B cell (primary cell): ENCODE data around the gene TNNT3. TPM values are rescaled to one million over a fixed set of nuclear protein-coding genes. Genes with fewer than 3 reads are reported as not detected.

Source experiments
- ATAC-seq: fragments of 200-7000 bp; cut with Tn5 transposase; one replicate; pipeline ENCODE4 v1.10.0; 2021; ENCODE audit warnings: low read depth, mild to moderate bottlenecking, moderate number of reproducible peaks, moderate library complexity
- CTCF ChIA-PET: fragments of 350-600 bp; sonication (Branson Sonifier 250); formaldehyde crosslinking; loops from one replicate; lab custom pipeline; 2021; ENCODE audit warnings: antibody characterized with exemption, inconsistent platforms; lab: Charles Lee
- POLR2A ChIA-PET: fragments of 350-600 bp; sonication (Branson Sonifier 250); formaldehyde crosslinking; loops from one replicate; lab custom pipeline; 2021; ENCODE audit warnings: antibody characterized with exemption; lab: Charles Lee
- DNase-seq: peaks from one replicate; pipeline ENCODE4 v3.0.0; 2013
- H2AFZ ChIP-seq: 2 replicates; pipeline ENCODE4 v1.6.1; 2012; ENCODE audit warnings: mild to moderate bottlenecking, low read depth, low read length; ENCODE audit not compliant: insufficient read depth, poor library complexity, severe bottlenecking
- H3K27ac ChIP-seq, 2 donors: 1 replicate in 1 of 2; 2 replicates in 1 of 2; pipeline ENCODE4 v1.5.1; 2012 to 2013; ENCODE audit warnings: low read length in 2 of 2, mild to moderate bottlenecking in 2 of 2, moderate library complexity in 1 of 2
- H3K27me3 ChIP-seq, 4 experiments: fragments of 200-600 bp in 1 of 4; sonication (generic) in 1 of 4; replicated peaks in 1 of 4; 1 replicate in 2 of 4; 2 replicates in 2 of 4; pipeline versions ENCODE4 v1.6.1 to v1.7.0; 2013 to 2016; ENCODE audit warnings: low read length in 3 of 4, mild to moderate bottlenecking in 2 of 4, mixed read lengths in 1 of 4, moderate library complexity in 1 of 4; ENCODE audit not compliant: insufficient read depth in 4 of 4, control insufficient read depth in 3 of 4; ENCODE audit errors: control extremely low read depth in 1 of 4
- H3K36me3 ChIP-seq, 2 experiments: replicated peaks in 1 of 2; 1 replicate in 1 of 2; 2 replicates in 1 of 2; pipeline versions ENCODE4 v1.6.1 to v1.7.1; 2013; ENCODE audit warnings: low read length in 1 of 2; ENCODE audit not compliant: insufficient read depth in 2 of 2, control insufficient read depth in 1 of 2; ENCODE audit errors: control extremely low read depth in 1 of 2, extremely low read depth in 1 of 2
- H3K4me1 ChIP-seq, 2 donors: fragments of 200-600 bp in 1 of 2; sonication (generic) in 1 of 2; 1 replicate in 1 of 2; 2 replicates in 1 of 2; pipeline versions ENCODE4 v1.5.1 to v1.6.1; 2013 to 2017; ENCODE audit warnings: low read length in 2 of 2; ENCODE audit not compliant: control insufficient read depth in 2 of 2, insufficient read depth in 2 of 2
- H3K4me2 ChIP-seq: replicated peaks from 2 replicates; pipeline ENCODE3; 2012; ENCODE audit warnings: mild to moderate bottlenecking, low read depth, low read length; ENCODE audit not compliant: poor library complexity, severe bottlenecking
- H3K4me3 ChIP-seq, 5 experiments: fragments of 200-600 bp in 1 of 5; sonication (generic) in 1 of 5; 1 replicate in 3 of 5; 2 replicates in 2 of 5; pipeline versions ENCODE4 v1.5.1 to v1.7.0; 2011 to 2016; ENCODE audit warnings: low read length in 4 of 5, mild to moderate bottlenecking in 4 of 5, low read depth in 2 of 5, control low read depth in 1 of 5, moderate library complexity in 1 of 5; ENCODE audit not compliant: insufficient read depth in 1 of 5; ENCODE audit errors: control extremely low read depth in 1 of 5, extremely low read depth in 1 of 5
- H3K79me2 ChIP-seq: fragments of 200-600 bp; sonication (generic); one replicate; pipeline ENCODE4 v1.6.0; 2016; ENCODE audit warnings: low read length; ENCODE audit not compliant: control insufficient read depth, insufficient read depth
- H3K9ac ChIP-seq: fragments of 200-600 bp; sonication (generic); 2 replicates; pipeline ENCODE4 v1.6.1; 2017; ENCODE audit warnings: mild to moderate bottlenecking, low read length, moderate library complexity
- H3K9me3 ChIP-seq, 3 donors: one replicate each; pipeline versions ENCODE4 v1.6.1 to v1.7.1; 2013; ENCODE audit warnings: low read length in 2 of 3; ENCODE audit not compliant: control insufficient read depth in 2 of 3, insufficient read depth in 1 of 3; ENCODE audit errors: control extremely low read depth in 1 of 3
- H4K20me1 ChIP-seq: 2 replicates; pipeline ENCODE4 v1.6.0; 2012; ENCODE audit warnings: mild to moderate bottlenecking, low read length; ENCODE audit not compliant: insufficient read depth, control insufficient read depth, poor library complexity, severe bottlenecking
- H3K27ac Mint-ChIP-seq: one replicate; pipeline ENCODE4 v1.8.0; 2021; ENCODE audit warnings: mixed read lengths
- H3K27me3 Mint-ChIP-seq: one replicate; pipeline ENCODE4 v1.8.0; 2021; ENCODE audit warnings: mixed read lengths
- H3K4me1 Mint-ChIP-seq: one replicate; pipeline ENCODE4 v1.8.0; 2021; ENCODE audit warnings: mixed read lengths
- H3K4me3 Mint-ChIP-seq: one replicate; pipeline ENCODE4 v1.8.0; 2021; ENCODE audit warnings: mixed read lengths
- H3K9me3 Mint-ChIP-seq: one replicate; pipeline ENCODE4 v1.8.0; 2022; ENCODE audit warnings: mixed read lengths; ENCODE audit not compliant: insufficient read depth
- EZH2 ChIP-seq: IDR thresholded peaks from 2 replicates; pipeline ENCODE4 v1.6.1; 2012; ENCODE audit warnings: borderline replicate concordance, low read depth, mild to moderate bottlenecking, moderate library complexity, low read length; ENCODE audit not compliant: insufficient read depth, poor library complexity, severe bottlenecking
- WGBS: methylation state at CpG from one replicate; pipeline ENCODE4 v1.1.5; 2013; ENCODE audit warnings: missing lambda C conversion rate; ENCODE audit not compliant: insufficient coverage; 5-methylcytosine and 5-hydroxymethylcytosine counted together
- intact Hi-C: fragments of 100-400 bp; cut with micrococcal nuclease; formaldehyde crosslinking; loops from one replicate; pipeline ENCODE4 v1.10.0; 2022
- polyA plus RNA-seq: library from polyadenylated mRNA; depleted of rRNA; stranded (reverse); fragments of >200 nt; gene quantifications from 2 replicates; pipeline ENCODE4 v1.2.3, GENCODE V29; 2012
- total RNA-seq, 2 donors: library from RNA; stranded (reverse); fragments of 120-200 nt in 1 of 2; gene quantifications; 1 replicate in 1 of 2; 2 replicates in 1 of 2; pipeline versions ENCODE4 v1.2.3 to v1.2.4, GENCODE V29; 2013 to 2022
- TF ChIP-seq, protein P1 (sequence below): fragments of 200-600 bp; IDR thresholded peaks from one replicate; pipeline ENCODE4 v1.8.0; 2022; ENCODE audit warnings: antibody characterized with exemption, mild to moderate bottlenecking

Gene TNNT3
- total and polyA plus RNA-seq, 2 donors (not counting 1 experiment from before 2014, with no cell fraction given): 2.5 to 10.0 TPM

DNA sequence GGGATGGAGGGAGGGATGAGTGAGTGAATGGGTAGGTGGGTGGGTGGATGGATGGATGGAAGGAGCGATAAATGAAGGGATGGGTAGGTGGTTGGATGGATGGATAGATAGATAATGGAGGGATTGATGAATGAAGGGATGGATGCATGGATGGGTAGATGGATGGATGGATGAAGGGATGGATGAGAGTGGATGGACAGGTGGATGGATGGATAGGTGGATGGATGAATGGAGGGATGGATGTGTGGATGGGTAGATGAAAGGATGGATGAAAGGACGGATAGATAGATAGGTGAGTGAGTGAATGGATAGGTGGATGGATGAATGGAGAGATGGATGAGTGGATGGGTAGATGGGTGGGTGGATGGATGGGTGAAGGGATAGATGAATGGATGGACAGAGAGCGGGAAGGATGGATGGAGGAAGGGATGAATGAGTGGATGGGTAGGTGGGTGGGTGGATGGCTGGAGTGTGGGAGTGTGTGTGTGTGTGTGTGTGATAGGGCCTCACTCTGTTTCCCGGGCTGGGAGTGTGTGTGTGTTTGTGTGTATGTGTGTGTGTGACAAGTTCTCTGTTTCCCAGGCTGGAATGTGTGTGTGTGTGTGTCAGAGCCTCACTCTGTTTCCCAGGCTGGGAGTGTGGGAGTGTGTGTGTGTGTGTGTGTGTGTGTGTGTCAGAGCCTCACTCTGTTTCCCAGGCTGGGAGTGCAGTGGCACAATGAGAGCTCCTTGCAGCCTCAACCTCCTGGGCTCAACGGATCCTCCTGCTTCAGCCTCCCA, 25.7 kb upstream of the TNNT3 start:
- peaks cover 0 to 8% of the 10 kb centered on the region in 2 experiments for H3K36me3 ChIP-seq
- POLR2A ChIA-PET: no interaction called here
- ATAC-seq (no peak), DNase-seq (no peak)
- intact Hi-C loops: no loop called here
- no peak overlapping the region for H3K4me3 Mint-ChIP-seq
- no peak overlapping the region for H3K9ac ChIP-seq
- H3K4me1 ChIP-seq: peaks cover 38 to 42% of the 10 kb centered on the region in 2 donors
- no peak overlapping the region for H3K27ac ChIP-seq
- no peaks in the 10 kb centered on the region for H3K79me2 ChIP-seq
- peaks cover 40% of the 10 kb centered on the region for H3K4me1 Mint-ChIP-seq
- H3K9me3 ChIP-seq: no peaks in the 10 kb centered on the region
- H3K27ac Mint-ChIP-seq: peak overlapping the region; percentile 7
- no peak overlapping the region for H3K4me3 ChIP-seq
- H3K9me3 Mint-ChIP-seq: no peaks in the 10 kb centered on the region
- H3K27me3 Mint-ChIP-seq: no peaks in the 10 kb centered on the region
- CTCF ChIA-PET: no interaction called here
- no peak overlapping the region for H3K4me2 ChIP-seq
- 96% methylated on average over 4 of the region's 5 CpGs for WGBS
- no peak for TF ChIP-seq EZH2
- TF ChIP-seq, protein P1, sequence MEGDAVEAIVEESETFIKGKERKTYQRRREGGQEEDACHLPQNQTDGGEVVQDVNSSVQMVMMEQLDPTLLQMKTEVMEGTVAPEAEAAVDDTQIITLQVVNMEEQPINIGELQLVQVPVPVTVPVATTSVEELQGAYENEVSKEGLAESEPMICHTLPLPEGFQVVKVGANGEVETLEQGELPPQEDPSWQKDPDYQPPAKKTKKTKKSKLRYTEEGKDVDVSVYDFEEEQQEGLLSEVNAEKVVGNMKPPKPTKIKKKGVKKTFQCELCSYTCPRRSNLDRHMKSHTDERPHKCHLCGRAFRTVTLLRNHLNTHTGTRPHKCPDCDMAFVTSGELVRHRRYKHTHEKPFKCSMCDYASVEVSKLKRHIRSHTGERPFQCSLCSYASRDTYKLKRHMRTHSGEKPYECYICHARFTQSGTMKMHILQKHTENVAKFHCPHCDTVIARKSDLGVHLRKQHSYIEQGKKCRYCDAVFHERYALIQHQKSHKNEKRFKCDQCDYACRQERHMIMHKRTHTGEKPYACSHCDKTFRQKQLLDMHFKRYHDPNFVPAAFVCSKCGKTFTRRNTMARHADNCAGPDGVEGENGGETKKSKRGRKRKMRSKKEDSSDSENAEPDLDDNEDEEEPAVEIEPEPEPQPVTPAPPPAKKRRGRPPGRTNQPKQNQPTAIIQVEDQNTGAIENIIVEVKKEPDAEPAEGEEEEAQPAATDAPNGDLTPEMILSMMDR: no peak
- H3K27me3 ChIP-seq: no peaks in the 10 kb centered on the region
- H4K20me1 ChIP-seq: peaks cover 48% of the 10 kb centered on the region
- H2AFZ ChIP-seq: no peak overlapping the region

DNA sequence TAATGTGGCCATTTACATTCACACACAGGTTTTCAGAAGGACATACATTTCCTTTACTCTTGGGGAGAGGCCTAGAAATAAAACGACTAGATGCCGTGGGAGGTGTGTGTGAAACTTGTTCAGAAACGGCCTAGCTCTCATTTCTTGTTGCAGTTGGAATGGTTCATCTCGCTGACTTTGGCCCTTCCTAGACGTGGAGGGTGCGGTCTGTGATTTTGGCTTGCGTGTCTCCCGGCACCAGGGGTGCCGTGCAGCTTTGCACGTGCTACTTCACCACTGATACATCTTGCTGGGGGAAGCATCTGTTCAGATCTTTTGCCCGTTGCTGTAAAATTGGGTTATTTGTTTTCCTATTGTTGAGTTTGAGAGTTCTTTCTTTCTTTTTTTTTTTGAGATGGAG, 24.7 kb upstream of the TNNT3 start:
- no peak for TF ChIP-seq EZH2
- TF ChIP-seq, protein P1: no peak
- H3K27me3 ChIP-seq: peaks cover 0 to 5% (median 2%) of the 10 kb centered on the region in 4 experiments
- intact Hi-C loops: no loop called here
- Mint-ChIP-seq H3K27ac (no peak overlapping the region), H3K4me1 (peaks cover 34% of the 10 kb centered on the region), H3K9me3 (no peaks in the 10 kb centered on the region), H3K4me3 (no peak overlapping the region), H3K27me3 (peaks cover 6% of the 10 kb centered on the region)
- no peaks in the 10 kb centered on the region for H3K79me2 ChIP-seq
- ChIA-PET CTCF (interaction anchor here (2.2 kb wide), 1 partner anchor 201 kb away, joined by 7 read pairs; no protein-coding TSS in a partner anchor), POLR2A (no interaction called here)
- DNase-seq: no peak
- H3K9me3 ChIP-seq: no peaks in the 10 kb centered on the region
- H3K4me1 ChIP-seq: peaks cover 28 to 32% of the 10 kb centered on the region in 2 donors
- H4K20me1 ChIP-seq: peaks cover 38% of the 10 kb centered on the region
- H3K4me3 ChIP-seq: no peak overlapping the region
- no peak overlapping the region for H3K9ac ChIP-seq
- ATAC-seq: no peak
- 89% methylated on average over 8 of the region's 11 CpGs for WGBS
- no peak overlapping the region for H3K4me2 ChIP-seq
- no peaks in the 10 kb centered on the region for H3K36me3 ChIP-seq
- H2AFZ ChIP-seq: no peak overlapping the region
- no peak overlapping the region for H3K27ac ChIP-seq
